Osteocyte (in vitro differentiated cells): ENCODE measurements around the gene TRAF2. TPM values are rescaled to one million over a fixed set of nuclear protein-coding genes. Genes with fewer than 3 reads are reported as not detected.
A peak's percentile ranks its signal among the peaks of the same experiment; 100 is the strongest.
"Not testable (repeated sequence)": the region's sequence is repeated elsewhere in the genome, so short reads cannot be mapped to it uniquely, and the experiment has no call there.

Experiments
- DNase-seq: peaks from one replicate; pipeline ENCODE4 v3.0.0; 2021; ENCODE audit warnings: mixed read lengths; ENCODE audit not compliant: unreplicated experiment; ENCODE audit errors: extremely low spot score
- H3K27ac Mint-ChIP-seq: one replicate; pipeline ENCODE4 v1.8.0; 2021; ENCODE audit warnings: mild to moderate bottlenecking, mixed read lengths; ENCODE audit not compliant: unreplicated experiment
- H3K27me3 Mint-ChIP-seq: one replicate; pipeline ENCODE4 v1.8.0; 2021; ENCODE audit warnings: mixed read lengths; ENCODE audit not compliant: unreplicated experiment
- H3K36me3 Mint-ChIP-seq: one replicate; pipeline ENCODE4 v1.8.0; 2021; ENCODE audit warnings: mixed read lengths; ENCODE audit not compliant: unreplicated experiment
- H3K4me1 Mint-ChIP-seq: one replicate; pipeline ENCODE4 v1.8.0; 2021; ENCODE audit warnings: mixed read lengths; ENCODE audit not compliant: unreplicated experiment
- H3K4me3 Mint-ChIP-seq: one replicate; pipeline ENCODE4 v1.8.0; 2021; ENCODE audit warnings: mild to moderate bottlenecking, moderate library complexity, mixed read lengths; ENCODE audit not compliant: unreplicated experiment
- H3K9me3 Mint-ChIP-seq: one replicate; pipeline ENCODE4 v1.8.0; 2021; ENCODE audit warnings: mixed read lengths; ENCODE audit not compliant: unreplicated experiment
- CTCF ChIP-seq: fragments of 200-600 bp; sonication (generic); IDR thresholded peaks from 2 replicates; pipeline ENCODE4 v1.5.0; 2021; ENCODE audit warnings: antibody characterized with exemption, mild to moderate bottlenecking, moderate library complexity
- total RNA-seq: library from RNA; stranded (reverse); gene quantifications from 2 replicates; pipeline ENCODE4 v1.2.1, GENCODE V29; 2021

TRAF2 gene
- total RNA-seq, 1 donor from 2014 or later, result 14.4 TPM

GRCh38 chr9:136862849-136863622 lies 23.3 kb upstream of the TRAF2 start:
- Mint-ChIP-seq H3K27me3 (no peaks in the 10 kb centered on the region), H3K4me1 (peaks cover 12% of the 10 kb centered on the region), H3K36me3 (peaks cover 7% of the 10 kb centered on the region), H3K9me3 (no peaks in the 10 kb centered on the region), H3K4me3 (no peak overlapping the region), H3K27ac (no peak overlapping the region)
- no peak for TF ChIP-seq CTCF
- DNase-seq, result no peak

- no peaks in the 10 kb centered on the region for H3K27me3 Mint-ChIP-seq
- peaks cover 12% of the 10 kb centered on the region for H3K4me1 Mint-ChIP-seq
- H3K4me3 Mint-ChIP-seq, result no peak overlapping the region
- H3K36me3 Mint-ChIP-seq, result peaks cover 9% of the 10 kb centered on the region
- DNase-seq, result no peak
- no peaks in the 10 kb centered on the region for H3K9me3 Mint-ChIP-seq
- no peak for TF ChIP-seq CTCF
- no peak overlapping the region for H3K27ac Mint-ChIP-seq
Observed at GRCh38 chr9:136863623-136864273, 22.6 kb upstream of the TRAF2 start.

- no peaks in the 10 kb centered on the region for H3K27me3 Mint-ChIP-seq
- H3K27ac Mint-ChIP-seq, result peak overlapping the region; percentile 16
- H3K36me3 Mint-ChIP-seq, result peaks cover 11% of the 10 kb centered on the region
- H3K9me3 Mint-ChIP-seq, result no peaks in the 10 kb centered on the region
- DNase-seq, result no peak
- H3K4me3 Mint-ChIP-seq, result peak overlapping the region; percentile 81
- peaks cover 12% of the 10 kb centered on the region for H3K4me1 Mint-ChIP-seq
- no peak for TF ChIP-seq CTCF
Observed at GRCh38 chr9:136865041-136865767, 21.1 kb upstream of the TRAF2 start.

GRCh38 chr9:136865768-136866103 lies 20.6 kb upstream of the TRAF2 start:
- Mint-ChIP-seq H3K4me1 (peaks cover 12% of the 10 kb centered on the region), H3K4me3 (peak overlapping the region; percentile 81), H3K9me3 (no peaks in the 10 kb centered on the region), H3K27ac (peak overlapping the region; percentile 16), H3K36me3 (peaks cover 11% of the 10 kb centered on the region), H3K27me3 (no peaks in the 10 kb centered on the region)
- no peak for DNase-seq
- TF ChIP-seq CTCF, result no peak

- not testable (repeated sequence) for H3K27me3 Mint-ChIP-seq, H3K9me3 Mint-ChIP-seq, H3K27ac Mint-ChIP-seq, DNase-seq
- peaks cover 11% of the 10 kb centered on the region for H3K36me3 Mint-ChIP-seq
- peaks cover 12% of the 10 kb centered on the region for H3K4me1 Mint-ChIP-seq
- H3K4me3 Mint-ChIP-seq, result peak overlapping the region; percentile 66
Observed at GRCh38 chr9:136866898-136867421, 19.4 kb upstream of the TRAF2 start.
